ENCODE measurements around the gene PRB3. TPM values are rescaled to one million over a fixed set of nuclear protein-coding genes. Genes with fewer than 3 reads are reported as not detected.

PRB3 gene
- under 1 TPM in 1 of 2 donors, not detected in 1; 0.49 TPM for total RNA-seq
- under 1 TPM in 1 of 2 donors, not detected in 1; 0.02 TPM for polyA plus RNA-seq
- long read RNA-seq, donor 1, result 0 reads
- long read RNA-seq, donor 2, result 0 reads
- long read RNA-seq, donor 3, result 0 reads
- long read RNA-seq, donor 4, result 0 reads
- long read RNA-seq, donor 5, result 0 reads

- no peak for ATAC-seq (ENCODE audit: insufficient read depth, low FRiP score)
- Histone ChIP-seq H3K36me3 (ENCODE audit: control insufficient read depth in 4 of 4, insufficient read depth in 4 of 4, low read length in 4 of 4) (no peaks in the 10 kb centered on the region), H3K27me3 (ENCODE audit: control insufficient read depth in 3 of 3, insufficient read depth in 3 of 3, low read length in 2 of 3) (no peaks in the 10 kb centered on the region), H3K4me3 (no peak within 1 kb of the TSS), H3K9me3 (ENCODE audit: control insufficient read depth in 4 of 4, insufficient read depth in 3 of 4, low read length in 3 of 4) (no peaks in the 10 kb centered on the region), H3K9ac (ENCODE audit: insufficient read depth in 1 of 2, low read length in 2 of 2) (no peak within 1 kb of the TSS), H3K4me1 (ENCODE audit: control insufficient read depth in 5 of 5, insufficient read depth in 5 of 5, low read length in 5 of 5) (no peaks in the 10 kb centered on the region), H3K27ac (ENCODE audit: low read depth in 1 of 2, low read length in 1 of 2) (no peak within 1 kb of the TSS)
- no peak for DNase-seq
- TF ChIP-seq CTCF (IDR thresholded peaks at IDR 0.05; ENCODE audit: control extremely low read depth, extremely low read depth), result no peak
- WGBS, 2 donors, result 88 to 95% methylated on average over 3 of the region's 3 CpGs
These were observed at the start of gene PRB3 for GRCh38 chr12:11269607-11270006. PRB3 (minus strand) TSS chr12:11269707; CDS start chr12:11269669, 38 bp downstream.

GRCh38 chr12:11310336-11310735 lies 40.8 kb upstream of the PRB3 start, which contains the start of gene PRB4:
PRB4 (minus strand) TSS chr12:11310436; CDS start chr12:11310398, 38 bp downstream.
- Histone ChIP-seq H3K27ac (ENCODE audit: low read depth in 1 of 2, low read length in 1 of 2) (no peak within 1 kb of the TSS), H3K9me3 (ENCODE audit: control insufficient read depth in 4 of 4, insufficient read depth in 3 of 4, low read length in 3 of 4) (no peaks in the 10 kb centered on the region), H3K9ac (ENCODE audit: insufficient read depth in 1 of 2, low read length in 2 of 2) (no peak within 1 kb of the TSS), H3K4me3 (no peak within 1 kb of the TSS), H3K27me3 (ENCODE audit: control insufficient read depth in 3 of 3, insufficient read depth in 3 of 3, low read length in 2 of 3) (no peaks in the 10 kb centered on the region), H3K4me1 (ENCODE audit: control insufficient read depth in 5 of 5, insufficient read depth in 5 of 5, low read length in 5 of 5) (no peaks in the 10 kb centered on the region), H3K36me3 (ENCODE audit: control insufficient read depth in 4 of 4, insufficient read depth in 4 of 4, low read length in 4 of 4) (no peaks in the 10 kb centered on the region)
- ATAC-seq (ENCODE audit: insufficient read depth, low FRiP score) (no peak), DNase-seq (no peak)
- WGBS, 2 donors, result 75 to 87% methylated on average over 3 of the region's 3 CpGs
- TF ChIP-seq CTCF (IDR thresholded peaks at IDR 0.05; ENCODE audit: control extremely low read depth, extremely low read depth), result no peak

GRCh38 chr12:11307143-11307542 lies 37.6 kb upstream of the PRB3 start:
- no peaks in the 10 kb centered on the region for H3K36me3 ChIP-seq (ENCODE audit: control insufficient read depth in 4 of 4, insufficient read depth in 4 of 4, low read length in 4 of 4)
- H3K9ac ChIP-seq (ENCODE audit: insufficient read depth in 1 of 2, low read length in 2 of 2), result no peak overlapping the region
- no peaks in the 10 kb centered on the region for H3K27me3 ChIP-seq (ENCODE audit: control insufficient read depth in 3 of 3, insufficient read depth in 3 of 3, low read length in 2 of 3)
- DNase-seq, result no peak
- H3K9me3 ChIP-seq (ENCODE audit: control insufficient read depth in 4 of 4, insufficient read depth in 3 of 4, low read length in 3 of 4), result no peaks in the 10 kb centered on the region
- TF ChIP-seq CTCF (IDR thresholded peaks at IDR 0.05; ENCODE audit: control extremely low read depth, extremely low read depth), result no peak
- no peak overlapping the region for H3K4me3 ChIP-seq
- 80 to 86% methylated on average over 2 of the region's 2 CpGs for WGBS, 2 donors
- no peak overlapping the region for H3K27ac ChIP-seq (ENCODE audit: low read depth in 1 of 2, low read length in 1 of 2)
- no peak for ATAC-seq (ENCODE audit: insufficient read depth, low FRiP score)
- H3K4me1 ChIP-seq (ENCODE audit: control insufficient read depth in 5 of 5, insufficient read depth in 5 of 5, low read length in 5 of 5), result no peaks in the 10 kb centered on the region

GRCh38 chr12:11273449-11273848 lies 3.9 kb upstream of the PRB3 start:
- Histone ChIP-seq H3K4me3 (no peak overlapping the region), H3K36me3 (ENCODE audit: control insufficient read depth in 4 of 4, insufficient read depth in 4 of 4, low read length in 4 of 4) (no peaks in the 10 kb centered on the region), H3K27ac (ENCODE audit: low read depth in 1 of 2, low read length in 1 of 2) (no peak overlapping the region), H3K9ac (ENCODE audit: insufficient read depth in 1 of 2, low read length in 2 of 2) (no peak overlapping the region), H3K9me3 (ENCODE audit: control insufficient read depth in 4 of 4, insufficient read depth in 3 of 4, low read length in 3 of 4) (no peaks in the 10 kb centered on the region), H3K4me1 (ENCODE audit: control insufficient read depth in 5 of 5, insufficient read depth in 5 of 5, low read length in 5 of 5) (no peaks in the 10 kb centered on the region), H3K27me3 (ENCODE audit: control insufficient read depth in 3 of 3, insufficient read depth in 3 of 3, low read length in 2 of 3) (no peaks in the 10 kb centered on the region)
- DNase-seq (no peak), ATAC-seq (ENCODE audit: insufficient read depth, low FRiP score) (no peak)
- TF ChIP-seq CTCF (IDR thresholded peaks at IDR 0.05; ENCODE audit: control extremely low read depth, extremely low read depth), result no peak
- WGBS, 2 donors, result 68 to 76% methylated on average over 3 of the region's 3 CpGs

All from lung (tissue), 16 donors.